ENCODE results near the gene TRIP11.

Gene TRIP11

DNA sequence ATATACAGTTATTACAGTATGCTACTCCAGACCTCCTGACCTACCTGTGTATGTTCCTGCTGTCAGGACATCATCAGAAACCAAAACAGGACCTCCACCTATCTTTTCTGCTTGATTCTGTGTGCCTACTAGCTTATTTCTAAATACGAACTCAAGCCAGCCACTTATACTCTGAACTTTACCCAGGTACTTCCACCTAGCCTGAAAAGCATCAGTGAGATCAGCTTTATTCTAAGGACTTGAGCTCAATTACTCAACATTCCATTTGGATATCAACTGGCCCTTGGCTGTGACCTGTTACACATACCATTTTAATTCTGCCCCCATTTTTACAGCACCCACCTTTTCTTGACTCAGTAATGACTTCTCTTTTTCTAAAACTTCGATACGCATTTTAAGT, 29.2 kb downstream of the TRIP11 start:
- no peak for DNase-seq (ENCODE audit: low read depth)

DNA sequence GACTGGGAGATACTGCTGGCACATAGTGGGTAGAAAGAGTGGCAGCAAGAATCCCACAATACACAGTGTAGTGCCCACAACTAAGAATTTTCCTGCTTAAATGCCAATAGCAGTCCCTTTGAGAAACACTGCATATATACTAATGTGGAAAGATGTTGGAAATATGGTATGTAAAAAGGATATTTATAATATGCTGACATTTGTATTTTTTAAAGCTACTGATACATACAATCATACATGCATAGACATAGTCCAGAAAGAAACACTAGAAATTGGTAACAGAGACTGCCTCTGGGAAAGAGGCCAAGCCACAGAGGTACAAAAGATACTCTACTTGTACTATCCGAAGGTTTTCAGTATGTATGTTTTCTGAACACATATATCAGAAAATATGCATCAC, 30.3 kb downstream of the TRIP11 start:
- DNase-seq (ENCODE audit: low read depth) = no peak

DNA sequence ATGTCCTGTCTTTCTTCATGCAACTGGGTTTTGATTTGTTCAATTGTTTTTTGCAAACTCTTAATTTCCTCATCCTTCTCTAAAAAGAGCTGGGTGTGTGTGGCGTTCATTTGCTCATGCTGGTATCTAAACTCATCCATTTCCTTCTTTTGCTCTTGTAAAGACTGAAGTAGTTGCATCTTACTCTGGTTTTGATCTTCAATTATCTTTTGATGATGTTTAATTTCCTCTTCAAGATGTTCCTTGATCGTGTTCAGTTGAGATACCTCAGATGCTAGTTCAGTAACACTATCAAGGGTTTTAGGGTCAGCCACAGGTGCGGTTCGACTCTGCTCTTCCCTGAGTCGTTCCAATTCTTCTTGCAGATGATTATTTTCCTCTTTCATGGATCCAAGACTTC, 34.8 kb downstream of the TRIP11 start:
- no peak for DNase-seq (ENCODE audit: low read depth)

GRCh38 chr14:92004062-92004461, 35.8 kb downstream of the TRIP11 start:
- DNase-seq (ENCODE audit: low read depth) = no peak

DNA sequence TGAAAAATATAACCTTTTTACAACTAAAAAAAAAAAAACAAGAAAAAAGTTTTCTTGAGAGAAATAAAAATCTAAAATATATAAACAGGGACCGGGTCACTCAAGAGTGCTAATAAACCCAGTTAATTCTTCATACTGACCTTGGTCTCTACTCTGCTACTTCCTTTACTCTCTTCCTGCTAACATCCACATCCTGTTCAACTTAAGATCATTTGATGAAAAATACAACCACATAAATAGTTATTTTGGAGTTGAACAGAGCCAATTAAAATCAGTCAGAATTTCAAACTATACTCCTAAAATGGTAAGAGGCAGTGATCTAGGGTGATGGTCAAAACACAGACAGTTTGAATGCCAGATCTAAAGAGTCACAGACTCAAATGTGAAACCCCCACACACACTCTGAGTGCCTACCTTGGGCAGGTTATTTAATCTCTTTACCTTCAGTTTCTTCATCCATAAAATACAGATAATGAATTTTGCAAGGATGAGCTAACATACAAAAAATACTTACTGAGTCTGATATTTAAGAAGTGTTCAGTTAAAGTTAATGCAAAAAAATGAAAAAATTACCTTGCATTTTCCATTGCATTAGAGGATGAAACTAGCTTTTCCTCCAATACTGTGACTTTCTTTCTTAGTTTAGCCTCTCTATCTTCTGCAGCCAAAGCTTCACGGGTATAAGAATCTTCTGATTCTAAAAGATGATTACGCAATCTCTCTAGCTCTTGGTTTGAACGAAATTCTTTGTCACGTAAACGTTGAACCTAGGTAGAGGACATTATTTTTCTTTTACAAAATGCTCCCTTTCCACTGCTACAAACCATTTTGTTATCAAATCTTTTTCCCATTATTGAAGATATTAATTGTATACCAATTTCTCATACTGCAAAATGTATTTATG, 40.9 kb downstream of the TRIP11 start:
- DNase-seq (ENCODE audit: low read depth) = no peak

DNA sequence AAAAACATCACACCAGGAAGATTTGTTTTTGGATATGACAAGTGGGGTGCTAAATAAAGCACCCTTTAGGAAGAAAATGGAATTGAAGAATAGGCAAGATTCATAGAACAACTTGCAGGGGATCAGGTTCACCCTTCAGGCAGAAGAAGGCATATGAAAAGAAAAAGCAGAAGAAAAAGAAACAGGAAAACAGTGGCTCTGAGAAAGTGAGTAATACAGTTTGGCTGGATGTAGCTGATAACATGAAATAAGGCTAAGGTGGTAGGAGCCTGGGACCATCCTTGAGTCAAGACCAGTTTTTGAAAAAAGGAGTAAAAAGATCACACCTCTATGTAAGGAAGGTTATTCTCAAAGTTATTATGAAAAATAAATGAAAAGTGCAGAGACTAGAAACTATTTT, 42.4 kb downstream of the TRIP11 start:
- no peak for DNase-seq (ENCODE audit: low read depth)

DNA sequence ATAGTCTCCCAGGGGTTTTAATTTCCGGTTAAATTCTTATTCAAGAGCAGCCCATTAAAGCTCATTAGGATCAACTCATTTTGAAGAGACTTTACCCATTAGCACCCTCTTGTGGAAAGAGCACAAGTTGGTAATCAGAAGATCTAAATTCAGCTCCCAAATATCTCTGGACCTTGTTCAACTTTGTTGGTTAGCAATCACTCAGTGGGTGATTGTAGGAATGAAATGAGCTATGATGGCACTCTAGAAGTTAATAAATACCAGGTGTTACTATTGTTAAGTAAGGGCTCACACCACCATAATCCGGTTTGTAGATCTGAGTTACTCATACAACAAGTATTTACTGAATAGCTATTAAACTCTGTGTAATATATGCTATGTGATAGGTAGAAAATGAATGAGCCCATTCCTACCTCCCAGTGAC, 42.9 kb downstream of the TRIP11 start:
- no peak for DNase-seq (ENCODE audit: low read depth)

GRCh38 chr14:91987192-91987591, 52.7 kb downstream of the TRIP11 start:
- DNase-seq (ENCODE audit: low read depth) = no peak

DNA sequence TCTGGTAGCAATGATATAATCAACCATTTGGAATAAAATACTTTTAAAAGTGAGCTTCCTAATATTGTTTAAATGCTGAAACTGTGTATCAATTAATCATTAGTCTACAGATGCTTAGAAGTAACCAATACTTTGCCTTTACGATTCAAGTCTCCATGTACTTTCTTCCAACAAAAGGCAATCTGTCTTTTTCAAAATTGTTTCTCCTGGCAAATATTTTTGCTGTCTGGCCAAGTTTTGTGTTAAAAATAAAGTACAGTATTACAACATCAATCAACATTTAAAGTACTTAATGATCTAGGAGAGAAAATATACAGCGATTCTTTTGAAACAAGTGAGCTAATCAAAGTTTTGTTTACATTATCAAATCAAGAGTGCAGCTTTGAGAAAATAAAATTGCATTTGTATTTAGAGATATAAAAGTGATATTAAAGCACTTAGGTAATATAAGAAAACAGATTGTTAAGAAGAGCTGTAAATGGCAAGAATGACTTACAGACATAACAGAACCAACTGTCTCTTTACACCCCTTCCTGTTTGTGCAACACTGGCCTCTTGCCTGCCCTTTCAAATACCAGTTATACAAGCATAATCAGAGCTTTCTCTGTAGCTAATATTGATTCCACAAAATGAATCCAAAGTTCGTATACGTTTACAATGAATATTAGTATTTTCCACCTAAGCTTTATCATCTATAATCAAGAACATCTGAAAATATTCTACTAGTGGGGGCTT, 54.2 kb downstream of the TRIP11 start:
- DNase-seq (ENCODE audit: low read depth) = no peak

GRCh38 chr14:91985008-91985407, 54.9 kb downstream of the TRIP11 start:
- DNase-seq (ENCODE audit: low read depth) = no peak

DNA sequence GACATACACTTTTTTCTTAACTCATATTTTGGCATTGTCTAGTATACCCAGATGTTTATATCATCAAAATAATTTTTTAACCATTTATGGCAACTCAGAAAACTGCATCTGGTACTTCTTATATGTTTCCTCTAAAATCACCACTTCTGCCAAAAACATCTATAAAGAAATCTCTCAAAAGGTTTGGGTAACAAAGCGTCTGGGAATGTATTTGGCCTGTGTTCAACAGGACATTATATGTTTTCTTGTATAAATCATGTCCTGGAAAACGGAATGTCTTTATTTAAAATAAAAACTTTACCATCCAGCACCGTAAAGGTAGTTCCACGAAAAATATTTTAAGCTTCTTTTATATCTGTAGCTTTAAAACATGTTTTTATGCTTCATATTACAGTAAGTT, 56.3 kb downstream of the TRIP11 start:
- no peak for DNase-seq (ENCODE audit: low read depth)

- no peak for DNase-seq (ENCODE audit: low read depth)
Observed at GRCh38 chr14:91980157-91980556, 59.7 kb downstream of the TRIP11 start.

DNA sequence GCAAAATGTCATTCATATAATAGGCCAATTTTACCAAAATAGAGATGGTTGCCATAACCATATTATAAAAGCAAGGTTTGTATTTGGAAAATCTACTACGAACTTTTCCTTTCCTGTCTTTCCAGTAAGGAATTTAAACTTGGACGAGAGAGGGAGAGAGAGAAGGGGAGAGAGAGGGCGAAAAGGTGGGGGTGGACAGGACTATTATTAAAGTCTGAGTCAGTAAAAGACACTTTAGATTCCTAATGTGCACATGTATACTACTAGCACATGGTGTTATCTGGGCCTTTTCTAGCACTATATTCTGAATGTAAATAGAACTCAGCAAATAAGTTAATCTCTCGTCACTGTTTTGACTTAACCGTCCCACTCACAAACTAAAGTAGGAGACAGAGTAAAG, 62.0 kb downstream of the TRIP11 start:
- DNase-seq (ENCODE audit: low read depth) = no peak

DNA sequence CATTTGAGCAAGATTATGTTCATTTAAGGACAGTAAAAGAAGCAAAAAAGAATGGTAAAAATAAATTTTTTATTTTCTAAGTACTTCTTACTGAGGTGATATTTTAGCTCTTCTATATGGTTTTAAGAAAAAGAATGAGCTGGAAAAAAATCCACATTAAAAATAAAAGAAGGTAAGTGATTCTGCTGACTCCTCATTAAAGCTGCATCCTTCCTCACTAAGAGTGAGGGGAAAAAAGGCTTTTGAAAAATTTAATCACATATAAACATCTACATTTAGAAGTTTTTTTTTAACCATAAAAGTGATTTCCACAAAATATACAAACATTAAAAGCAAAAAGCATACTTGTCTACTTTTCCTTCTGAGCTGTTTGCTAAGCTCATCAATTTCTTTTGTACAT, 64.1 kb downstream of the TRIP11 start:
- DNase-seq (ENCODE audit: low read depth) = no peak

DNA sequence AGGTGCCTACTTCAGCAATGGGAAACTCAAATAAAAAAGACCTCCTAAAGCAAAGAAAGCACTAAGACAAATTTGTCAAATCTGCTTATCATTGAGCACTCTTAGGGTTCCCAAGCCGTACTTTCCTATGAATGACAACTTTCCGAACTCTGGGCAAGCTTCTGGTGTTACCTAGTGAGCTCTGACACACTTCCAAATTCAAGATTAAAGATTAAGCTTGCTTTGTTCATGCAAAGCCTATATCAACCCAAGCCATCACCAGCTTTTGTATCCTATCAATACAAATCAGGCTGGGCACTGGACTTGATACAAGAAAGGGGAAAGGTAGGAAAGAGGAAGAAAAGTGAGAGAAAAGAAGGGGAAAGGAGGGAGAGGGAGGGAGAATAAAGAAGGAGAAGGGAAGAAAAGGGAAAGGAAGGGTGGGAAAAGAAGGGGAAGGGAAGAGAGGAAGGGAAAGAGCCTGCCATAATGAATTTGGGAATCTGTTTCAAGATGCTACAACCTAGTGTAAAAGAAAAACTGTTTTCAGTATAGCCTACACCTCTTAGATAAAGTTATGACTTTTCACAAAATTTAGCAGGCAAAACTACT, 68.6 kb downstream of the TRIP11 start:
- no peak for DNase-seq (ENCODE audit: low read depth)

DNA sequence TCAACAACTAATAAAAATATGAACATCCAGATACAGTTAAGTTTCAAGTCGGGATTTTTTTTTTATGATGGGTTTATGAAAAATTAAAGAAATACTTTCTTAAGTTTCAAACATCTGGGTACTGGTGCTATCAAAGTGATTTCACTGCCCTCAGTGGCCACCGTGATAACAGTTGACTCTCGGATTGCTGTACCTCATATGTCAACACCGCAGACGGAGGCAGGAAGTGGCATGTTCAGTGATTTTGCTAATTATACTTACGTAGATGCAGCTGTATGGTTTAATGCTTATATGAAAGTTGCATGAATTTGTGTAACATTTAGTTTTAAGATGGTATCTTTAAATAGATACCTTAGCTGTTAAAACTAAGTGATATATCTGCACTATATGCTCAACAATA, 71.6 kb downstream of the TRIP11 start:
- no peak for DNase-seq (ENCODE audit: low read depth)

DNA sequence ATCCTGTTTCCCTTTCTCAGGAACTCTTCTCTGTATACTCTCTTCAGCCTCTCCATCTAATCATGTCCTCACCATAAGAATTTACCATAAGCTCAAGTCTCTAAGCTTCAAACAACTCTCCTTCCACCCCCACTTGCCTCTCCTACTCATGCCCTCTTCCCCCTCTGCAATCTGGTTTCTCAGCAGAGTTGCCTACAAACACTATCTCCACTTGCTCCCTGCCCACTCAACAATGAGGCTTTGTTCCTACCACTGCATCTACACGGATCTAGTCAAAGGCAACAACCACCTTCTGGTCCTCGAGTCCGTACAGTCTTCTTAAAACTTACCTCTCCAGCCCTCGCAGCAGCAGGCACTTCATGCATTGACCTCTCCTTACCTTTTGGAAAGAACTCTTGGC, 75.1 kb downstream of the TRIP11 start:
- no peak for DNase-seq (ENCODE audit: low read depth)

- no peak for DNase-seq (ENCODE audit: low read depth)
Observed at GRCh38 chr14:91964011-91964410, 75.8 kb downstream of the TRIP11 start.

GRCh38 chr14:91963465-91963864, 76.4 kb downstream of the TRIP11 start:
- no peak for DNase-seq (ENCODE audit: low read depth)

- no peak for DNase-seq (ENCODE audit: low read depth)
Observed at GRCh38 chr14:91961297-91962220, 78.3 kb downstream of the TRIP11 start.

GRCh38 chr14:91957876-91958313, 82.0 kb downstream of the TRIP11 start:
- DNase-seq (ENCODE audit: low read depth) = no peak

GRCh38 chr14:91956616-91957015, 83.2 kb downstream of the TRIP11 start:
- DNase-seq (ENCODE audit: low read depth) = no peak

All from stimulated activated CD8-positive, alpha-beta memory T cell treated with anti-CD3 and anti-CD28 coated beads, Interleukin-15, amount 100 ng/mL, for 24 hours (primary cell).